ENCODE measurements around the gene LRIT2.

Gene LRIT2

DNA sequence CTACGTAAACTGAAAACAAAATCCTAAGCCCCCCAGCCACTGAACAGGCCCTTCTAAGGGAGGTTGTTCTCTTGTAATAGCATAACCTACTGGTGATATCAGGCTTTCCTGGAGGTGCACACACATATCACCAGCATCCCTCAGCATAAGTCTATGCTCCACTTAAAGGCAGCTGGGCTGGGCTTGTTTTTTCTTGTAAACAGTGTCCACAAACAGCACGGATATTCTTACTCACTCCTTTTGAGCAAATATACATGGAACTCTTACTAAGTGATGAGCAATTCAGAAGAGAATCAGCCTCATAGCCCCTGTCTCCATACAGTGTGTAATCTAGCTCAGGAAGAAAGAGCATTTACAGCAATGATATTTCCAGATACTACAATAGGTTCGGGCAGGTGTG lies 13.6 kb upstream of the LRIT2 start:
- no peak for DNase-seq

GRCh38 chr10:84237199-84238051 lies 12.1 kb upstream of the LRIT2 start:
- no peak for DNase-seq

GRCh38 chr10:84236807-84237198 lies 11.5 kb upstream of the LRIT2 start:
- no peak for DNase-seq

DNA sequence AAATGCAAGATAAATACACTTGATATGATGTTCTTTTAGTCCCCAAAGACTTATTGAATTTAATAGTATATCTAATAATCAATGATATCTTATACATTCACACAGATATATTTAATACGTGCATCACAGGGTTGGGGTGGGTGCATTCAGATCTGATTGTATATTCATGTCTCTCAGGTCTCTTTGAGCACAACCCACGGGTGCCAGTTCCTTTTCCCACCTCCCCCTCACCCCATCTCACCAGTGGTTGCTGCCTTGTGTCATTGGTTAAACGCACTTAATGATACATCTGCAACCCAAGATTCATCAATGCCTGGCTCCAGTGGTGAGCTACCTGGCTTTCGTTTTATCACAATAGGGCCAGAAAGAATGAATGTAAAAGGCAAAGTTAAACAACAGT lies 9.8 kb upstream of the LRIT2 start:
- no peak for DNase-seq

DNA sequence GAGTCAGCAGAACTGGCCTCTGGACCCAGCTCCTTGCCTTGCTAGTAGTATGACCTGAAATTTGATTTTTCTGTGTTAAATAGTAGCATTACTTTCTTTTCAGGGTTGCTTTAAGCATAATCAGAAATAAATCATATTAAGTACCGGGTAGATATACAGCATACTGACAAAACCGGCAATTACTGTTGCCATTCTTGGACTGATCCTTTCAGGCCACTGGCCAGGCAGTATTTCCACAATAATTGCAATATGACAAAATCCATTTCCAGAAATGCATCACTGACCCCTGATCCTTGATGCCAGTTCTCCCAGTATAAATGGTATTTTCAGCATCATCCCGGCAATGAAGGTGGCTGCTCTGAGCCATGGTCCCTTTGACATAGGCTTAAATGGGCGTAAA lies 9.1 kb upstream of the LRIT2 start:
- DNase-seq: no peak

DNA sequence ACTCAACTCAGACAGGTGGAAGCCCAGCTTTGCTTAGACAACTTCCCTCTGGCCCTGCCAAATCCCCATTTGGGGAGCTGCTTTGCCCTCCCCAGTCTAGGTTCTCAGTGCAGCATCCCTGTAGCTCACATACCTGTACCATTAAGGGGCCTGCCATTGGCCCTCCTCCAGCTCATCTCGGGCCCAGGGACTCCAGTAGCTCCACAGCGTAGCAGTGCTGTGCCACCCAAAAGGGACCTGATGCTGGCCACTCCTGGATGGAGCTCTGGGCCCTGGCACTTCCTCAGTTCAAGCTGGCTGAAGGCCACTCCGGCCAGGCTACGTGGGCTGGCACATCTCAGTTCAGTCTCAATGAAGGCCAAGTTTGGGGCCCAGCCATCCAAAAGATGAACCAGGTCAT lies 8.6 kb upstream of the LRIT2 start:
- no peak for DNase-seq

GRCh38 chr10:84232376-84232775 lies 7.0 kb upstream of the LRIT2 start:
- no peak for DNase-seq

DNA sequence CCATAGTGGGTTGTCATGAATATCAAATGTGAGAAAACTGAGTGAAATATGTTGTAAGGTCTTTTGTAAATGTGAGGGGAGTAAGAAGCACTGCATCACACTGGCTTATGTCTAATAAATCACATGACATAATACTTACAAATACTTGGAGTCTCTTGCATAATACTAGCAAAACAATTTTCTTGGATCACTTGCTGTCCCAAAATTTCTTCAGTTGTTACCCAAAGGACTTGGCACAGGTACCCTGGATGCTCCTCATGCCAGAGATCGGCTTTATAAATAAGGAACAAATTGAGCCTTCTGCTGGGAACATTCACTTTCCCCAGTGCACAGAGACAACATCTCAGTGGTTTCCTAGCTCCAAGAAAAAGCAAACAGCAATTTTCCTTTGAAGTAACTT lies 5.0 kb upstream of the LRIT2 start:
- DNase-seq: no peak

DNA sequence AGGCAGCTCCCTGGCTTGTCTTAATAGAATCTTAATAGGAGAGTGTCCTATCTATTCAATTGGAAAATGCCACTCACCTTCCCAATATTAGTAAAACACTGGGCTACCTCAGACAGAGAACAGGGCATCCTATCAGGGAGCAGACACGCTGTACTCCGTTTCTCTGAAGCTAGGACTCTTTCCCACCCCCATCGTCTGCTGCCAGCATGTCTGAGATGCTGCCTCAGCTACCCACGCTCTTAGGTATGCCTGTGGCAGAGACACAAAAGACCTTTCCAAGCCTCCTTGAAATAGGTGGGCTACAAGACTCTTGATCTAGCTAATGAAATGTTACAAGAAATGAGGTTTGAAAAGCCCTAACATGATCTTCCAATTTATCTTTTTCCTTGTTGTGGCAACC lies 2.5 kb upstream of the LRIT2 start:
- DNase-seq: no peak

DNA sequence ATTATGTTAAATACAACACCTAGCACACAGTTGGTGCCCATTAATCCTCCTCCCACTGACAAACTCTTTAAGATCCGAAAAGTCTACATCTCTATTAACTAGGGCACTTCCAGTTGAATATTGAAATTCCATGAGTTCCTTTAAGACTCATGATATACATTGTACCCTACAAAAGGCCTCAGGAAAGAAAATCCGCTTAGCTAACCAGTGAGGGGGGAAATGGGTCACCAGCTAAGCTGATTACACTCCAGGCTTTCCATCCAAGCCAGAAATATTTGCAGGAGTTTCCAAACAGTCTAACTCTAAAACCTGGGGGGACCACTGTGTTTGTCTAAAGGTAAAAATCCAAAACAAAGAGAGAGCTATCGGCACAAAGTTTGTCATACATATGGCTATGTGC lies 1.3 kb upstream of the LRIT2 start:
- DNase-seq: no peak

- no peak for DNase-seq
Measured at GRCh38 chr10:84224411-84225028, 824 bp downstream of the LRIT2 start.

DNA sequence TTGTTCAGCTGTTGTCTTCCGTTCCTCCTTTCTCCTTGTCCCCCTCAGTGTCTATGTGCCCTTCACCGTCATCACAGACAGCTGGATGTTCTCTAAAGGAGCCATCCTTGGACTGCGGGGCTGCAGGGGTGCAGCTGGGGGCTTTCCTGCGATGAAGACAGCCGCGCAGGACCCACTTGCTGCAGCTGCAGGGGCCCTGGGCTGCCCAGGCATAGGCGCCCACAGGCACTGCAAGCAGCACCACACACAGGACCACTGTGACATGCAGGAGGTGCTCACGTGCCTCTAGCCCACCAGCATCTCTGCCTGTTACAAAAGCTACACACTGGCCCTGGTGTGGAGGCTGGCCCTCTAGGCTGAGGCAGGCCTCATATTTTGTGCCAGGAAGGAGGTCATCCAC lies 3.4 kb downstream of the LRIT2 start:
- no peak for DNase-seq

GRCh38 chr10:84217746-84218145 lies 7.6 kb downstream of the LRIT2 start:
- no peak for DNase-seq

DNA sequence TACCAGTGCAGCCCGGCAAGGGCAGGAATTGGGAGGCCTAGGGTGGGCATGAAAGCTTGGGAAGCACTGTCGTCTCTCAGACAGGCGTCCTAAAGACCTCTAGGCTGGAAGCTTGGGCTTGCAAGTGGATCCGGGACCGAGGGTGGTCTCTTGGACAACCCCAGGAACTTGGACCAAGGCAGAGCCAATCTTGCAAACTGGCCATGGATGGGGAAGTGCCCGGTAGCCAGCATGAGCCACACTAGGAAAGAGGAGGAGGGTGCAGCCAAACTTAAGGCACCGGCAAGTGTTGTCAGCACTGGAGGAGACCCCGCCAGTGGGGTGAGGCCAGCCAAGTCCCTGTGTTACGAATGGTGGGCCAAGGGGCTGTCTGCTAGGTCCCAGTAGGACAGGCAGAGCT lies 8.5 kb downstream of the LRIT2 start:
- no peak for DNase-seq

DNA sequence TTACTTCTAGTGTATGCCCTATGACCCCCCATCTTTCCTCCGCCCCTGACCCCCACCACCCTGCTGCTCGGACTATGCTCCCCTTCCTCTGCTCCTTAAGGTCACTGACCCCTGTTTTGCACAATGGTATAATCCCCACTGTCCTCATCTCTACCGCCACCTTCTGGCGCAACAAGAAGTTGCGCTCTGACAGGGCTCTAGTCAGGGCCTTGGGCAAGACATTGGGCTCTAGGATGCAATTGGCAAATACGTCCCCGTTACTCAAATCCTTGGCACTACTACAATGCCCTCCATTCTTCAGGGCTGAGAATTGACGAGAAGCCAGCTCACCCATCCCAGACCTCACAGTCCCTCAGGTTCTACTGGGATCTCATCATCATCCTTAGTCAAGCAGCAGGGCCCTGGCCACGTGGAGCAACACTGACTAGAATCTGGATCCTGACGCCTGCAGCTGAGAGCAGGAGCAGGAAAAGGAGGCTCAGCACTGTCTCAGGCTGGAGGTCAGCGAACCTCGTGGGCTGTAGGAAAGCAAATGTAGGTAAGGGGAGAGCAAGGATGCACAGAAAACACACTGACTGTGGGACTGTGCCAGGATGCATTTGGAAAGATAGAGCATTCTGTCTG lies 10.6 kb downstream of the LRIT2 start:
- DNase-seq: peak; percentile 49

- DNase-seq: no peak
Measured at GRCh38 chr10:84214046-84214572, 11.2 kb downstream of the LRIT2 start.

DNA sequence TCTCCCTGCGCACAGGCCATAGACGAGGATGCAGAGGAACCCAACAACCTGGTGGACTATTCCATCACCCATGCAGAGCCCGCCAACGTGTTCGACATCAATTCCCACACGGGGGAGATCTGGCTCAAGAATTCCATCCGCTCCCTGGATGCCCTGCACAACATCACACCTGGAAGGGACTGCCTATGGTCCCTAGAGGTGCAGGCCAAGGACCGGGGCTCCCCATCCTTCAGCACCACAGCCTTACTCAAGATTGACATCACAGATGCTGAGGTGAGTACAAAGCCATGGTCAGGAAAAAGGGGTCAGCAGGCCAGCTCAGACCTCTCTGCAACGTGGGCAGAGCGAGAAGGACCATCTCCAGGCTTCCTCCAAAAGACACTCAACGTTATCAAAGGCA lies 12.3 kb downstream of the LRIT2 start:
- DNase-seq: no peak

DNA sequence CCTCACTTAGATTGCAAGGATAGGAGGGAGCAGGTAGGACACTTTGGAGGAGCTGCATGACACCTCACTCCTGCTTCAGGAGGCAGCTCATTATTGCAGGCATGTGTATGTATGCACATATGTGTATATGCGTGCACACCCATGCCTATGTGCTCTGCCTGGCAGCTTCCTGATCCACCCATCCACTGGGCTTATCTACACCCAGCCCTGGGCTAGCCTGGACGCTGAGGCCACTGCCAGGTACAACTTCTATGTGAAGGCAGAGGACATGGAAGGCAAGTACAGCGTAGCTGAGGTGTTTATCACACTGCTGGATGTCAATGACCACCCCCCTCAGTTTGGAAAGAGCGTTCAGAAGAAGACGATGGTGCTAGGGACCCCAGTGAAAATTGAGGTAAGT lies 13.3 kb downstream of the LRIT2 start:
- DNase-seq: no peak

DNA sequence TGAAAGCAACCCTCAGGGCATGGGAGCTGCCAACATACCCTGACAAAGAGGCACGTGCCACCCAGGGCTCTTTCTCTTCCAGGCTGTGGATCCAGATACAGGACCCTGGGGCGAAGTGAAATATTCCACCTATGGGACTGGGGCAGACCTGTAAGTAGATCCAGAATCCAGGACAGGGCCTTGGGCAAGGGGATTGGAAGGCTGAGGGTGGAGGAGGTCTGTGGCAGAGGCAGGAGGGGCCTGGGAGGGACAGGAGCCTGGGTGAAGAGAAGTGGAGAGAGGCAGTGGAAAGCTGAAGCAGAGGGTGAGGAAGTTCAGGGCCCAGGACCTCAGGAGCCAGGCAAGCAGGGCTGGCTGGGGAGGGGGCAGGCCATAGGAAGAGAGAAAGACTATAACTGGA lies 13.8 kb downstream of the LRIT2 start:
- DNase-seq: no peak

GRCh38 chr10:84208023-84208422 lies 17.3 kb downstream of the LRIT2 start:
- no peak for DNase-seq

- DNase-seq: no peak
Measured at GRCh38 chr10:84205853-84206525, 19.4 kb downstream of the LRIT2 start.

- peak; percentile 67 for DNase-seq
Measured at GRCh38 chr10:84205049-84205852, 20.1 kb downstream of the LRIT2 start.

DNA sequence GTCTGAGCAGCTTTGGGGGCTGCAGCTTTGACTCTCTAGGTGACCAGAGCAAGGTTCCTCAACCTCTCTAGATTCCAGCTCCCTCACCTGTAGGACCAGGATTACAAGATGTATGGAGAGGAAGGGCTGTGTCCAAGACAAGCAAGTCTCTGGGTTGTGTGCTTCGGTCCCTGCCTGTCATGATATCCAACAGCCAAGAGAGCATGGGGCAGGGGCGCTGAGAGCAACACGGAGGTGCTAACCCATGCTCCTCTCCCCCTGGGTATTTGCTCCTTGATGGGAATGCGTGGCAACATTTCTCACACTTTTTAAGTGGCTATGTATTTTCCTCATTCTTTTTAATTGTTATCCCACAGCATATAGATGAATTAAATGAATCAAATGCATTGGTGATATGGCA lies 20.7 kb downstream of the LRIT2 start:
- DNase-seq: no peak

All from CD4-positive, alpha-beta T cell treated with Interleukin-10 for 1 hour (primary cell).